HepG2 (cell line): ENCODE results near the gene TCOF1. TPM values are rescaled to one million over a fixed set of nuclear protein-coding genes. Genes with fewer than 3 reads are reported as not detected.

Experiments used
- AGO1 ChIP-seq: fragments of 200-400 bp; formaldehyde crosslinking; IDR thresholded peaks from 2 replicates; pipeline ENCODE4 v1.6.1; 2017; ENCODE audit warnings: mild to moderate bottlenecking, low read depth, low read length, moderate library complexity; ENCODE audit not compliant: poor library complexity, severe bottlenecking
- ARNT2 ChIP-seq: sonication (generic); formaldehyde crosslinking; IDR thresholded peaks from 2 replicates; pipeline ENCODE4 v1.8.0; 2022; ENCODE audit warnings: mild to moderate bottlenecking, low read depth, missing genetic modification reagents, moderate library complexity
- KMT2A ChIP-seq: sonication (generic); formaldehyde crosslinking; IDR thresholded peaks from 2 replicates; pipeline ENCODE4 v1.4.0; 2020; ENCODE audit warnings: missing genetic modification reagents
- MXD4 ChIP-seq: IDR thresholded peaks from 2 replicates; pipeline ENCODE4 v1.6.1; 2016; ENCODE audit warnings: mild to moderate bottlenecking, missing biosample characterization, missing genetic modification reagents
- NR2F1 ChIP-seq, 2 experiments: fragments of 450-650 bp in 1 of 2; formaldehyde crosslinking in 1 of 2; IDR thresholded peaks; 2 replicates each; pipeline versions ENCODE4 v1.5.0 to v1.6.1; 2016 to 2020; ENCODE audit warnings: mild to moderate bottlenecking in 1 of 2, missing compliant biosample characterization in 1 of 2, missing genetic modification reagents in 1 of 2, moderate library complexity in 1 of 2
- NR2F2 ChIP-seq: IDR thresholded peaks from 2 replicates; pipeline ENCODE4 v1.6.1; 2012; ENCODE audit warnings: low read depth, inconsistent platforms, borderline replicate concordance
- RBM22 ChIP-seq: fragments of 200-400 bp; formaldehyde crosslinking; optimal IDR thresholded peaks from 2 replicates; pipeline ENCODE3; 2017; ENCODE audit warnings: mild to moderate bottlenecking, low read length, moderate library complexity
- SALL1 ChIP-seq: sonication (generic); formaldehyde crosslinking; IDR thresholded peaks from 2 replicates; pipeline ENCODE4 v1.8.0; 2022; ENCODE audit warnings: mild to moderate bottlenecking, missing genetic modification reagents
- TBX3 ChIP-seq: fragments of 450-650 bp; IDR thresholded peaks from 2 replicates; pipeline ENCODE4 v1.6.1; 2017; ENCODE audit warnings: antibody characterized with exemption, mild to moderate bottlenecking, inconsistent platforms, borderline replicate concordance
- ZBTB38 ChIP-seq: sonication (generic); formaldehyde crosslinking; IDR thresholded peaks from 2 replicates; pipeline ENCODE4 v1.5.1; 2020; ENCODE audit warnings: mild to moderate bottlenecking, missing genetic modification reagents
- ZFP36L1 ChIP-seq: sonication (generic); formaldehyde crosslinking; IDR thresholded peaks from 2 replicates; pipeline ENCODE4 v1.8.0; 2022; ENCODE audit warnings: mild to moderate bottlenecking, missing genetic modification reagents, moderate library complexity
- ZFX ChIP-seq: sonication (generic); formaldehyde crosslinking; IDR thresholded peaks from 2 replicates; pipeline ENCODE4 v1.4.0; 2020; ENCODE audit warnings: mild to moderate bottlenecking, low read depth, missing genetic modification reagents, moderate library complexity
- ZNF101 ChIP-seq: sonication (generic); formaldehyde crosslinking; IDR thresholded peaks from 2 replicates; pipeline ENCODE4 v1.4.0; 2020; ENCODE audit warnings: mild to moderate bottlenecking, low read depth, missing genetic modification reagents, borderline replicate concordance
- ZNF577 ChIP-seq: sonication (generic); formaldehyde crosslinking; IDR thresholded peaks from 2 replicates; pipeline ENCODE4 v1.4.0; 2020; ENCODE audit warnings: mild to moderate bottlenecking, low read depth, missing genetic modification reagents, borderline replicate concordance
- ZNF788 ChIP-seq: sonication (generic); formaldehyde crosslinking; IDR thresholded peaks from 2 replicates; pipeline ENCODE4 v1.5.0; 2020; ENCODE audit warnings: mild to moderate bottlenecking, missing genetic modification reagents, borderline replicate concordance
- polyA plus RNA-seq, 8 experiments: library from polyadenylated mRNA; depleted of rRNA in 3 of 8; stranded (reverse) in 7 of 8; unstranded in 1 of 8; fragments of >200 nt; fragmentation: Illumina TruSeq in 4 of 8; extraction: Trizol in 4 of 8; gene quantifications; 2 replicates each; pipeline versions ENCODE4 v1.2.1 to v1.2.3, GENCODE V29; 2011 to 2016; ENCODE audit warnings: low read depth in 4 of 8, missing spikeins in 1 of 8, mixed read lengths in 1 of 8; ENCODE audit not compliant: insufficient read depth in 1 of 8
- total RNA-seq, 5 experiments: library from RNA; depleted of rRNA; stranded (reverse); fragments of >200 nt; fragmentation: Illumina TruSeq; extraction: Trizol; gene quantifications; 2 replicates each; pipeline ENCODE4 v1.2.3, GENCODE V29; 2016; ENCODE audit warnings: low read depth in 1 of 5
- TF ChIP-seq, protein P1 (sequence below): sonication (generic); formaldehyde crosslinking; IDR thresholded peaks from 2 replicates; pipeline ENCODE4 v1.4.0; 2020; ENCODE audit warnings: missing genetic modification reagents
- TF ChIP-seq, protein P2 (sequence below): sonication (generic); formaldehyde crosslinking; IDR thresholded peaks from 2 replicates; pipeline ENCODE4 v1.8.0; 2022; ENCODE audit warnings: low read depth, missing genetic modification reagents
- TF ChIP-seq, protein P3 (sequence below): sonication (generic); formaldehyde crosslinking; IDR thresholded peaks from 2 replicates; pipeline ENCODE4 v1.9.0; 2021; ENCODE audit warnings: missing genetic modification reagents, borderline replicate concordance
- TF ChIP-seq, protein P4 (sequence below): sonication (generic); formaldehyde crosslinking; IDR thresholded peaks from 2 replicates; pipeline ENCODE4 v1.4.0; 2020; ENCODE audit warnings: mild to moderate bottlenecking, missing genetic modification reagents

TCOF1 gene
- total and polyA plus RNA-seq, 2 of the 13 experiments (the other 11 are each of a cell fraction or from before 2014, with no cell fraction given): 10.1 to 41.6 TPM

DNA sequence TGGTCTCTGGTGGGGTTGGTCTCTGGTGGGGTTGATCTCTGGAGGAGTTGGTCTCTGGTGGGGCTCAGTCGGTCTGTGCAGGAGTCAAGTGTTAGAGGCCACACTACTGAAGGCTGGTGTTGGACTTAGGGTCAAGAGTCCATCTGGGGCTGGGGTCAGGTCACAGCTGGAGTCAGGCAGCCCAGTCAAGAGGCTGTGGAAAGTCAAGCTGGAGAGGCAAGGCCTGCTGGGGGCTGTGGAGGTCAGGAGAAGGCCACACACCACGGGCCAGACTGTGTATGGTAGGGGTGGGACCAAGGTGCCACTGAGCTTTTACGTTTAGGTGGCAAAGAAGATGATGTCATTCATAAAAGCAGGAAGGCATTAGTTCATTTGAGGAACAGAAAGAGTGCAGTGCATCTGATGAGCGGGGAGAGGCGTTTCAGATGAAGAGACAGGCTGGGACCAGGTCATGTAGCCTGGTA lies 71.9 kb downstream of the TCOF1 start (continued):
- TF ChIP-seq, protein P1, sequence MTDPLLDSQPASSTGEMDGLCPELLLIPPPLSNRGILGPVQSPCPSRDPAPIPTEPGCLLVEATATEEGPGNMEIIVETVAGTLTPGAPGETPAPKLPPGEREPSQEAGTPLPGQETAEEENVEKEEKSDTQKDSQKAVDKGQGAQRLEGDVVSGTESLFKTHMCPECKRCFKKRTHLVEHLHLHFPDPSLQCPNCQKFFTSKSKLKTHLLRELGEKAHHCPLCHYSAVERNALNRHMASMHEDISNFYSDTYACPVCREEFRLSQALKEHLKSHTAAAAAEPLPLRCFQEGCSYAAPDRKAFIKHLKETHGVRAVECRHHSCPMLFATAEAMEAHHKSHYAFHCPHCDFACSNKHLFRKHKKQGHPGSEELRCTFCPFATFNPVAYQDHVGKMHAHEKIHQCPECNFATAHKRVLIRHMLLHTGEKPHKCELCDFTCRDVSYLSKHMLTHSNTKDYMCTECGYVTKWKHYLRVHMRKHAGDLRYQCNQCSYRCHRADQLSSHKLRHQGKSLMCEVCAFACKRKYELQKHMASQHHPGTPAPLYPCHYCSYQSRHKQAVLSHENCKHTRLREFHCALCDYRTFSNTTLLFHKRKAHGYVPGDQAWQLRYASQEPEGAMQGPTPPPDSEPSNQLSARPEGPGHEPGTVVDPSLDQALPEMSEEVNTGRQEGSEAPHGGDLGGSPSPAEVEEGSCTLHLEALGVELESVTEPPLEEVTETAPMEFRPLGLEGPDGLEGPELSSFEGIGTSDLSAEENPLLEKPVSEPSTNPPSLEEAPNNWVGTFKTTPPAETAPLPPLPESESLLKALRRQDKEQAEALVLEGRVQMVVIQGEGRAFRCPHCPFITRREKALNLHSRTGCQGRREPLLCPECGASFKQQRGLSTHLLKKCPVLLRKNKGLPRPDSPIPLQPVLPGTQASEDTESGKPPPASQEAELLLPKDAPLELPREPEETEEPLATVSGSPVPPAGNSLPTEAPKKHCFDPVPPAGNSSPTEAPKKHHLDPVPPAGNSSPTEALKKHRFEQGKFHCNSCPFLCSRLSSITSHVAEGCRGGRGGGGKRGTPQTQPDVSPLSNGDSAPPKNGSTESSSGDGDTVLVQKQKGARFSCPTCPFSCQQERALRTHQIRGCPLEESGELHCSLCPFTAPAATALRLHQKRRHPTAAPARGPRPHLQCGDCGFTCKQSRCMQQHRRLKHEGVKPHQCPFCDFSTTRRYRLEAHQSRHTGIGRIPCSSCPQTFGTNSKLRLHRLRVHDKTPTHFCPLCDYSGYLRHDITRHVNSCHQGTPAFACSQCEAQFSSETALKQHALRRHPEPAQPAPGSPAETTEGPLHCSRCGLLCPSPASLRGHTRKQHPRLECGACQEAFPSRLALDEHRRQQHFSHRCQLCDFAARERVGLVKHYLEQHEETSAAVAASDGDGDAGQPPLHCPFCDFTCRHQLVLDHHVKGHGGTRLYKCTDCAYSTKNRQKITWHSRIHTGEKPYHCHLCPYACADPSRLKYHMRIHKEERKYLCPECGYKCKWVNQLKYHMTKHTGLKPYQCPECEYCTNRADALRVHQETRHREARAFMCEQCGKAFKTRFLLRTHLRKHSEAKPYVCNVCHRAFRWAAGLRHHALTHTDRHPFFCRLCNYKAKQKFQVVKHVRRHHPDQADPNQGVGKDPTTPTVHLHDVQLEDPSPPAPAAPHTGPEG: no peak
- 0 out of 2 replicates have a peak, but pooled peaks have one; percentile 17 for TF ChIP-seq ZBTB38
- TF ChIP-seq ZNF577 (CRISPR knock-in tag): no peak
- TF ChIP-seq SALL1 (CRISPR knock-in tag): peak; percentile 56
- TF ChIP-seq ARNT2 (CRISPR knock-in tag): no peak
- peak; percentile 82 for TF ChIP-seq NR2F2
- TF ChIP-seq RBM22: no peak
- peak; percentile 14; the same call in 1 of the 2 replicates for TF ChIP-seq TBX3
- peak; percentile 73 to 87 for TF ChIP-seq NR2F1 (CRISPR knock-in tag; IDR thresholded peaks at IDR 0.05)
- no peak for TF ChIP-seq KMT2A (CRISPR knock-in tag)
- TF ChIP-seq MXD4 (CRISPR knock-in tag): no peak
- no peak for TF ChIP-seq AGO1
- TF ChIP-seq, protein P2, sequence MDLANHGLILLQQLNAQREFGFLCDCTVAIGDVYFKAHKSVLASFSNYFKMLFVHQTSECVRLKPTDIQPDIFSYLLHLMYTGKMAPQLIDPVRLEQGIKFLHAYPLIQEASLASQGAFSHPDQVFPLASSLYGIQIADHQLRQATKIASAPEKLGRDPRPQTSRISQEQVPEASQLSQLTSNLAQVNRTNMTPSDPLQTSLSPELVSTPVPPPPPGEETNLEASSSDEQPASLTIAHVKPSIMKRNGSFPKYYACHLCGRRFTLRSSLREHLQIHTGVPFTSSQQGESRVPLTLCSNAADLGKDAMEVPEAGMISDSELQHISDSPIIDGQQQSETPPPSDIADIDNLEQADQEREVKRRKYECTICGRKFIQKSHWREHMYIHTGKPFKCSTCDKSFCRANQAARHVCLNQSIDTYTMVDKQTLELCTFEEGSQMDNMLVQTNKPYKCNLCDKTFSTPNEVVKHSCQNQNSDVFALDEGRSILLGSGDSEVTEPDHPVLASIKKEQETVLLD (CRISPR knock-in tag): no peak
- TF ChIP-seq ZFP36L1 (CRISPR knock-in tag): no peak
- 0 out of 2 replicates have a peak, but pooled peaks have one; percentile 28 for TF ChIP-seq ZFX (CRISPR knock-in tag)
- TF ChIP-seq ZNF788: 0 out of 2 replicates have a peak, but pooled peaks have one; percentile 42
- no peak for TF ChIP-seq ZNF101
- TF ChIP-seq, protein P3, sequence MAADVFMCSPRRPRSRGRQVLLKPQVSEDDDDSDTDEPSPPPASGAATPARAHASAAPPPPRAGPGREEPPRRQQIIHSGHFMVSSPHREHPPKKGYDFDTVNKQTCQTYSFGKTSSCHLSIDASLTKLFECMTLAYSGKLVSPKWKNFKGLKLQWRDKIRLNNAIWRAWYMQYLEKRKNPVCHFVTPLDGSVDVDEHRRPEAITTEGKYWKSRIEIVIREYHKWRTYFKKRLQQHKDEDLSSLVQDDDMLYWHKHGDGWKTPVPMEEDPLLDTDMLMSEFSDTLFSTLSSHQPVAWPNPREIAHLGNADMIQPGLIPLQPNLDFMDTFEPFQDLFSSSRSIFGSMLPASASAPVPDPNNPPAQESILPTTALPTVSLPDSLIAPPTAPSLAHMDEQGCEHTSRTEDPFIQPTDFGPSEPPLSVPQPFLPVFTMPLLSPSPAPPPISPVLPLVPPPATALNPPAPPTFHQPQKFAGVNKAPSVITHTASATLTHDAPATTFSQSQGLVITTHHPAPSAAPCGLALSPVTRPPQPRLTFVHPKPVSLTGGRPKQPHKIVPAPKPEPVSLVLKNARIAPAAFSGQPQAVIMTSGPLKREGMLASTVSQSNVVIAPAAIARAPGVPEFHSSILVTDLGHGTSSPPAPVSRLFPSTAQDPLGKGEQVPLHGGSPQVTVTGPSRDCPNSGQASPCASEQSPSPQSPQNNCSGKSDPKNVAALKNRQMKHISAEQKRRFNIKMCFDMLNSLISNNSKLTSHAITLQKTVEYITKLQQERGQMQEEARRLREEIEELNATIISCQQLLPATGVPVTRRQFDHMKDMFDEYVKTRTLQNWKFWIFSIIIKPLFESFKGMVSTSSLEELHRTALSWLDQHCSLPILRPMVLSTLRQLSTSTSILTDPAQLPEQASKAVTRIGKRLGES (CRISPR knock-in tag): no peak
- TF ChIP-seq, protein P4, sequence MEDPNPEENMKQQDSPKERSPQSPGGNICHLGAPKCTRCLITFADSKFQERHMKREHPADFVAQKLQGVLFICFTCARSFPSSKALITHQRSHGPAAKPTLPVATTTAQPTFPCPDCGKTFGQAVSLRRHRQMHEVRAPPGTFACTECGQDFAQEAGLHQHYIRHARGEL (CRISPR knock-in tag): no peak
